Measurements from ENCODE around the gene ZMIZ1.

ZMIZ1 gene

GRCh38 chr10:79119306-79119705 is 50.5 kb downstream of the ZMIZ1 start:
- no peak for DNase-seq (ENCODE audit: low read depth)

DNA sequence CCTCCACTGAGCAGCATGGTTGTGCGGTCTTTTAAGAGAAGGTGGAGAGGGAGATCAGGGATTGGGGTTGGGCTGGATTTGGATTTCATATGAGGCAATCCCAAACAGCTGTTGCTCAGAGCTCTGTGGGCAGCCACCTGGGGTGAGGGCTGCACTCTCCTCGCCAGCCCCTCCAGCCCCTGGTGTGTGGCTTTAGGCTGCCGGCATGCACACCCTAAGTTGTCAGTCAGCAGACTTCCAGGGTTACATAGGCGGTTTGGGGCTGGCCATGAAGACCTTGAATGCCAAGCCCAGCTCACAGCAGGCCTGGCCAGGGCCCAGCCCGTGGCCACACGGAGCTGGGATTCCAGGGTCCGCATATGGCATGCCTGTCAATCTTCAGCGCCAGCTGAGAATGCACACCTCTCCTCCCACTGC is 54.8 kb downstream of the ZMIZ1 start:
- DNase-seq (ENCODE audit: low read depth): no peak

DNA sequence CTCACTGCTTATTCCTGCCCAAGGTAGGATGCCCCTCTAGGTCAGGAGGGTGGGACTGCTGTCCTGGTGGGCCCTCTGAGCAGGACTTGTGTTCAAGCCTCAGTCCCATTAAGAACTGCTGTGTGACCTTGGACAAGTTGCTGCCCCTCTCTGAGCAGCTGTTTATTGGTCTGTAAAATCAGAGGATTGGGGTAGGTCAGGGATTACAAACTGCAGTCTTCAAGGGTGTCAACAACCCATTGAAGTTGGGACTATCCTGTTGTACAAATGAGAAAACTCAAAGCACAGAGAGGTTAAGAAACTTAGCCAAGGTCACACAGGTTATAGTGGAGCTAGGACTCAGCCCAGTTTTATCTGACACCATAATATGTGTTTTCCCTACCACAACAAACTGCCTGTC is 55.3 kb downstream of the ZMIZ1 start:
- DNase-seq (ENCODE audit: low read depth): no peak

GRCh38 chr10:79125092-79125491 is 56.3 kb downstream of the ZMIZ1 start:
- DNase-seq (ENCODE audit: low read depth): no peak

DNA sequence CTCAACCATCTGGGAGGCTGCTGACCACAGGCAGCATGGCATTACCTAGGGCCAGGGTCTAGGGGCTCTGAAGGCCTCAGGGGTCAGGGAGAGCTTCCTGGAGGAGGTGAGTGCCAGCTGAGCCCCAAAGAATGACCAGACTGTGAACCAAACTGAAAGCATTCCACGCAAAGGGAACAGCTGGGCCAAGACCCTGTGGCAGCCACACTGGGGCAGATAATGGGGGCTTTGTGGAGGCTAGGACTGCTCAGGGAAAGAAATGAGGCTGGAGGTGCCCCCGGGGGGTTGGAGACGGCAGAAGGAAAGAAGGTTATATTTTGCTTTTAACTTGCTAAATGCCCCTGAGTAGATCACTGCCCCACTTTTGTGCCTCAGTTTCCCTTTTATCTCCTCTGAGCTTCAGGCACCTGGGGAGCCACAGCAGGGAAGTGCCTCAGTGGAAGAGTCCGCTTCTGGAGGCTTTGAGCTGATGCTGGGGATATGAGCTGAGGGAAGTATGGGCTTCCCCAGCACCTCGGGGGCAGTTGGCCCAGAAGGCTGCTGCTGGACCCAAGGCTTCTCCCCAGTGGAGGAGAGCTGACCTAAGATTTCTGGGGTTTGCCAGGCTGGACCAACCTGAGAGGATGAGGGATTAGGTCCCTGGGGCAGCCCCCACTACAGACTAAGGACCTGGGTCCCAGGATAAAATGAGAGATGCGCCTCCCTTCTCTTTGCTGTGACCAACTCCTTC is 57.8 kb downstream of the ZMIZ1 start:
- no peak for DNase-seq (ENCODE audit: low read depth)

DNA sequence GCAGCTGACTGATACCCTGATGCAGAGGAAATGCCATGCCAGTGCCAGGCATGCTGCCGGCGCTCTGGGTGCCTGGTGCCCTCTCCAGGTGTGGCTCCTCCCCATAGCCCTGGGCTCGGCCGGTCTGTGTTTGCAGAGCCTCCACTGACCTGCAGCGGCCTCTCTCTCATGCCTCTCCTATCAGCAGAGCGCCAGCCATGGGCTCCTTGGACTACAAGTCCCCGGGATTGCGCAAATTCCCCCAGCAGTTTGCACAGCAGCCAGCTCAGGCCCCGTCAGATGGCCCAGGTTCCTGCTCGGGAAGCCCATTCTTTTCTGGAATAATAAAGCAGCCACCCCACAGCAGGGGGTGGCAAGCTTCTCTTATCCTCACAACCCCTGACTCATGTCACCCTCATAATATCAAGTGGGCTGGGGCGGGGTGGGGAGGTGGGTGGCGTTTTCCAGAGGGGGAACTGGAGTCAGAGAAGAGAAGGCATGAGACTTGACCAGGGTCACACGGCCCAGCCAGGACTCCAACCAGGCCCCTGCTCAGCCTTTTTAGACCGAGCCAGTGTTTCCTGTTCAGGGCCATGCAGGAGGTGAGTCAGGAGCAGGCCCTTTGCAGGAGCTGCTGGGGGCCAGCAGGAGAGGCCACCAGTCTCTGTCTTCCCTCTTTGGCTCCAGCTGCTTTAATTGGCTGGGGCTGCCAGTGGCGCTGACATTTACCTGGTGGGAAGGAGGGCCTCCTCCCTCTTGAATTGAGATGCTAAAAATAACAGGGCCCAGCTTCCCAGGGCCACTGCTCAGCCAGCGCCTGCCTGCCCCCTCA is 58.6 kb downstream of the ZMIZ1 start:
- DNase-seq (ENCODE audit: low read depth): no peak

GRCh38 chr10:79128241-79128922 is 59.6 kb downstream of the ZMIZ1 start:
- DNase-seq (ENCODE audit: low read depth): no peak

DNA sequence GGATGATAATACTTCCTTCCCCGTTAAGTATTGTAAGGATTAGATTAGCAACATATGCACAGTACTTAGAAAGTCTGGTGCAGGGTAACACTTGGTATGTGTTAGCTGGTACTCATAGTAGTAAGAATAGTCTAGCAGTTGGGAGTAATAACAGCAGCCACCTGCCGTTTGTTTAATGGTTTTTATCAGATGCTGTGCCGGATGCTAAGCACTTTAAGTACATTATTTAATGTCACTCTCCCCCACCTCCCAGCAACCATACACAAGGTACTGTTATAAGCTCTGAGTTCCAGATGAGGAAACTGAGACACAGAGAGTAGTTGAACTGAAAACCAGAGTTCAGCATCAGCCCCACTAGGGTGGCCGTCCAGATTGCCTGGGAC is 60.1 kb downstream of the ZMIZ1 start:
- no peak for DNase-seq (ENCODE audit: low read depth)

- DNase-seq (ENCODE audit: low read depth): no peak
Observed at GRCh38 chr10:79129361-79129997, 60.7 kb downstream of the ZMIZ1 start.

DNA sequence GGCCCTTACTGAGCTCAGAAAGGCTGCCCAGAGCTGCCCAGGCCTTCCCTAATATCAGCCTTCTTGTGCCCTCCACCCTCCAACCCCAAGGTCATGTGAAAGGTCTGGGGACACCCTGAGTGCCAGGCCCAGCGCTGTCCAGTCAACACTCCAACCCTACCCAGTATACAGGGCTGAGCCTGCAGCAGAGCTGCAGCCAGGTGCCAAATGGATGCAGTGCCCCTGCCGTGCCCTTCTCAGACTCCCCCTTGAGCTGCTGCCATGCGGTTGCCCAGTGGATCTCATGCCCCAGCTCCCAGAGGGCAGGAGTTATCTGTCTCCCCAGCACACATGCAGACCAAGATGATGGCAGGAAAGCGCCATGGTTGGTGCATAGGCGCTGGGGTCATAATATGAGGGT is 61.5 kb downstream of the ZMIZ1 start:
- DNase-seq (ENCODE audit: low read depth): no peak

DNA sequence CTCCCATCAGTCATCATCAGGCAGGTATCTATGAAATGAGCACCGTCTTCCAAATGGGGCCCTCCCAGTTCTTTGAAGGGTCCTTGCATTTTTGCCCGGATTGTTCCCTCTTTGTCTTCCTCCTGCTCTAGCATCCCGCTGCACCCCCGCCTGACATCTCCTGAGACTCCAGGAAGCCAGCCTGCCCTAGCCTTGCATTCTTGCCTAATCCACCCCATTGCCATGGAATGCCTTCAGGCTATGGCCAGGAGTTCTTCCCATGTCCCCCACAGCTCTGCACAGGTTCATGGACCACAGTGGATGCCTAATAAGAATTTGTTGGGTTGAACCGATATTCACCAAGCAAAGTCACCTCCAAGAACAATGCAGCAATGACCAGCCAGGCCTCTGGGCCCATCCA is 62.1 kb downstream of the ZMIZ1 start:
- DNase-seq (ENCODE audit: low read depth): no peak

DNA sequence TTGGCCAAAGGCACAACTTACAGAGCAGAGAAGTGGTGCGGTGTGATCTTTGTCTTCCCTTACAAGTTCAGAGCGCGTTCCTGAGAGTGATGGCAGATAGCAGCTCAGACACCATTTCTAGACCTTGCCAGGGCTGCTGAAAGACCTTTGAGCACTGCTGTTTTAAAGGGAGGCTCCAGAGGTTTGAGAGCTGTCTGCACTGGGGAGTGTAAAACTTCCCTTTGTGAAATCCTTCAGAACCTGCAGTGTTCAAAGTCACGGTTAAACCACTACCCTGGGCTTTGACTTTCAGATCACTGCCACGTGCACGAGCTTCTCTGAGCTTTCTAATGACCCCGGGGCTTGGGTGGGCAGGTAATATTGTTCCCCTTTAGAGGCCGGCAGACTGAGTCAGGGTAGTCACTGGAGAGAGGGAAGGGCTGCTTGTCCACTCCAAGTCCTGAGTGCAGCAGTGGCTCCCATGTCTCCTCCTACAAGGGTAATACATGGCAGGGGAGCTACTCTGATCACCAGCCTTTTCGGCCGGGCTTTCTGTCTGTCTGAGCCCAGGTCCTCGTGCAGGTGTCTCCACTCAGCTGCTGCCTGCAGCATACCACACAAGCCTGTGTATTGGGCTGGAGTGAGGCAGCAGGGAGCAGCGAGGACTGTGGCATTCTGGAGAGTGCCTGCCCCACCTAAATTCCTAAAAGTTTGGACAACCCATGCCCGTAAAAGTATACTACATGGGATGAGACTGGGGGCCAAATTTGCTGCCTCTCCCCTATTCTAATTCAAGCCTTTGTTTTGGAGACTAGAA is 63.3 kb downstream of the ZMIZ1 start:
- DNase-seq (ENCODE audit: low read depth): no peak

GRCh38 chr10:79132681-79133381 is 64.1 kb downstream of the ZMIZ1 start:
- no peak for DNase-seq (ENCODE audit: low read depth)

GRCh38 chr10:79133416-79133815 is 64.7 kb downstream of the ZMIZ1 start:
- DNase-seq (ENCODE audit: low read depth): no peak

DNA sequence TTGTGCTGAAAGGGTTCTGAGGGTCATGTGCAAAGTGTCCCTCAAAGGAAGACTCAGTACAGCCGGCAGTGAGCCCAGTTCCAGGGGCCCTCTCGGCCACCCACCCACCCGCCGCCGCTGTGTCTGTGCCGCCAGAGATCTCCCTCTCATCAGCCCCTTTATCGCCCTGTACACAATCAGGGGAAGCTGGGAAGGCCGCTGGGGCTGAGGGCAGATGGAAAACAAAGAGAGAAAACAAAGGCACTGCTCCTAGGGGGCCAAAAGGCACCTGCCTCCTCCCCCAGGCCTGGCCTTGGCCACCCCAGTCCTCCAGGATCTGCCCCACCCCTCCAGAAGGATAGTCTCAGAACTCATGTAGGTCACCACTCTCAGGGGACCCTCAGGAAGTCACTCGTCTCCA is 67.0 kb downstream of the ZMIZ1 start:
- DNase-seq (ENCODE audit: low read depth): no peak

GRCh38 chr10:79136236-79137005 is 67.7 kb downstream of the ZMIZ1 start:
- DNase-seq (ENCODE audit: low read depth): no peak

DNA sequence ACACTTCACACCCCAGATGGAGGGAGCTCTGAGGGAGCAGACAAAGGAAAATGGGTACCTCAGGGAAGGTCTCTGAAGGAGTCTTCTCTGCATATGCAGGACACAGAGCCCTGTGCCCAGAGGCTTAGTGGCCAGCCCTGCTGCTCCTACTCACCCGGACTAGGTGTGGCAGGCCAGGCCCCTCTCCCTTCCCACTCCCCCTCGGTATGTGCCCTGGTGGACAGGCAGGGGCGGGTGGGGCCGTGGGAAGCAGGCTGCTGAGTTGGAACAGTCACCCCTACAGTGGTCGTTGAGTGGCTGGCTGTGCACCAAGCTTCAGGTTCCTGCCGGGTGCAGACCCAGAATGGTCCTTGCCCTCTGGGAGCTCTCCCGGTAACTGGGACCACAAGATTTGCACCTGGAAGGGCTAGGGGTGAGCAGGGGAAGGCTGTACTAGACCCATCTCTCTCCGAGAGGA is 68.6 kb downstream of the ZMIZ1 start:
- no peak for DNase-seq (ENCODE audit: low read depth)

- no peak for DNase-seq (ENCODE audit: low read depth)
Observed at GRCh38 chr10:79137826-79138225, 69.1 kb downstream of the ZMIZ1 start.

DNA sequence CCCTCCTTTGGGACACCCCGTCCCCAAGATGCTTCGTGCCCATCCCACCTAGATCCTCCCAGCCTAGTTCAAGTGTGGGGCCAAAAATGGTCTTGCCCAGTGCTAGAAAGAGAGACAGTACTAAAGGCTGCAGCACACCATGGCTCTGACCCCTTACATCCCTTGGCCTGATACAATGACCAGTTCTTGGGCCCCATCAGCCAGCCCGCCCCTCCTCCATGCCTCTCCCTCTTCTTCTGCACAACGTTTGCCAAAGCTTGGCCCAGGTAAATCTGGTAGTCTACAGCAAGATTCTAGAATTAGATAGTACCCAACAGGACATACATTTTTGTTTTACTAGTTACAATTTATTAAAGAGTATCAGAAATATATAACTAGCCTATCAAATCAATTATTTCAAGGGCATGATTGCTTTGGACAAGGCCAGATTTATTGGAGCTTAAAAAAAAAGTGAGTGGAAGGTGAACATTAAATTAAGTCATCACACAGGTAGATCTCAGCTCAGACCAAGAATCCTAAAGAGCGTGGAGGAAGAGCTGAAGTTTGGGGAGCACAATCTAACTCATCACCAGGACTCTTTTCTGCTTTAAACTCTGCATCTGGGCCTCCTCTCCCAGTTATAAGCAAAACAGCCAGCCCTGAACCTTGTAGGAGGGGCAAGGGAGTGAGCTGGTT is 69.8 kb downstream of the ZMIZ1 start:
- no peak for DNase-seq (ENCODE audit: low read depth)

Measured in HS-27A (cell line).